D721Med (cell line): ENCODE measurements around the gene PDE6A.
"Not testable (repeated sequence)": the region's sequence is repeated elsewhere in the genome, so short reads cannot be mapped to it uniquely, and the experiment has no call there.

Source experiments
- DNase-seq: peaks from one replicate; pipeline ENCODE4 v3.0.0; 2011; ENCODE audit warnings: low spot score; ENCODE audit not compliant: insufficient read length
- FAIRE-seq: peaks from 2 replicates; lab custom pipeline; 2011; peaks lifted over from hg19 to GRCh38; lab: Jason Lieb, UNC
- CTCF ChIP-seq: IDR thresholded peaks from 2 replicates; pipeline ENCODE4 v1.5.1; 2012; ENCODE audit warnings: mild to moderate bottlenecking, control low read depth; ENCODE audit not compliant: insufficient read depth; ENCODE audit errors: missing control alignments

Gene PDE6A

GRCh38 chr5:149860801-149861322 lies 83.7 kb downstream of the PDE6A start:
- FAIRE-seq, result no peak

GRCh38 chr5:149859746-149860145 lies 84.8 kb downstream of the PDE6A start:
- FAIRE-seq (no peak), DNase-seq (no peak)
- no peak for TF ChIP-seq CTCF

More at GRCh38 chr5:149860801-149861322, 83.7 kb downstream of the PDE6A start:
- TF ChIP-seq CTCF, result no peak
- DNase-seq, result no peak

GRCh38 chr5:149858481-149858880 lies 86.1 kb downstream of the PDE6A start:
- not testable (repeated sequence) for FAIRE-seq, DNase-seq

- FAIRE-seq (no peak), DNase-seq (no peak)
- TF ChIP-seq CTCF, result no peak
These were observed 87.1 kb downstream of the PDE6A start for GRCh38 chr5:149857499-149857898.

GRCh38 chr5:149855366-149855765 lies 89.2 kb downstream of the PDE6A start:
- TF ChIP-seq CTCF, result no peak
- FAIRE-seq (no peak), DNase-seq (no peak)

- FAIRE-seq (no peak), DNase-seq (no peak)
- TF ChIP-seq CTCF, result no peak
These were observed 89.7 kb downstream of the PDE6A start for GRCh38 chr5:149854866-149855265.

- FAIRE-seq (no peak), DNase-seq (no peak)
- no peak for TF ChIP-seq CTCF
These were observed 90.9 kb downstream of the PDE6A start for GRCh38 chr5:149853701-149854100.

GRCh38 chr5:149853331-149853648 lies 91.3 kb downstream of the PDE6A start:
- DNase-seq (no peak), FAIRE-seq (no peak)
- TF ChIP-seq CTCF, result no peak
